Neural crest cell (in vitro differentiated cells): ENCODE measurements around the gene BTBD9. TPM values are rescaled to one million over a fixed set of nuclear protein-coding genes. Genes with fewer than 3 reads are reported as not detected.

Experiments used
- DNase-seq: peaks from one replicate; pipeline ENCODE4 v3.0.0; 2021; ENCODE audit warnings: low read depth, mixed read lengths, low spot score
- H3K27ac Mint-ChIP-seq: one replicate; pipeline ENCODE4 v1.8.0; 2021; ENCODE audit warnings: mild to moderate bottlenecking, mixed read lengths; ENCODE audit not compliant: unreplicated experiment
- H3K27me3 Mint-ChIP-seq: 2 replicates; pipeline ENCODE4 v1.8.0; 2021; ENCODE audit warnings: low read depth, mild to moderate bottlenecking, mixed read lengths
- H3K36me3 Mint-ChIP-seq: 2 replicates; pipeline ENCODE4 v1.8.0; 2021; ENCODE audit warnings: low read depth, mild to moderate bottlenecking, mixed read lengths
- H3K4me1 Mint-ChIP-seq: 2 replicates; pipeline ENCODE4 v1.8.0; 2021; ENCODE audit warnings: mixed read lengths
- H3K4me3 Mint-ChIP-seq: one replicate; pipeline ENCODE4 v1.8.0; 2021; ENCODE audit warnings: mild to moderate bottlenecking, mixed read lengths
- H3K9me3 Mint-ChIP-seq: 2 replicates; pipeline ENCODE4 v1.8.0; 2021; ENCODE audit warnings: mixed read lengths
- total RNA-seq: library from RNA; stranded (reverse); gene quantifications from 2 replicates; pipeline ENCODE4 v1.2.1, GENCODE V29; 2021
- TF ChIP-seq, protein P1 (sequence below): fragments of 200-600 bp; sonication (generic); conservative IDR thresholded peaks from 2 replicates; pipeline ENCODE4 v1.5.0; 2021; ENCODE audit warnings: antibody characterized with exemption, mild to moderate bottlenecking

BTBD9 gene
- total RNA-seq, 1 donor from 2014 or later: 18.0 TPM

GRCh38 chr6:38220069-38220723 lies 419.5 kb downstream of the BTBD9 start:
- no peaks in the 10 kb centered on the region for H3K9me3 Mint-ChIP-seq
- H3K4me1 Mint-ChIP-seq: peaks cover 25% of the 10 kb centered on the region
- H3K27me3 Mint-ChIP-seq: no peaks in the 10 kb centered on the region
- DNase-seq: no peak
- TF ChIP-seq, protein P1, sequence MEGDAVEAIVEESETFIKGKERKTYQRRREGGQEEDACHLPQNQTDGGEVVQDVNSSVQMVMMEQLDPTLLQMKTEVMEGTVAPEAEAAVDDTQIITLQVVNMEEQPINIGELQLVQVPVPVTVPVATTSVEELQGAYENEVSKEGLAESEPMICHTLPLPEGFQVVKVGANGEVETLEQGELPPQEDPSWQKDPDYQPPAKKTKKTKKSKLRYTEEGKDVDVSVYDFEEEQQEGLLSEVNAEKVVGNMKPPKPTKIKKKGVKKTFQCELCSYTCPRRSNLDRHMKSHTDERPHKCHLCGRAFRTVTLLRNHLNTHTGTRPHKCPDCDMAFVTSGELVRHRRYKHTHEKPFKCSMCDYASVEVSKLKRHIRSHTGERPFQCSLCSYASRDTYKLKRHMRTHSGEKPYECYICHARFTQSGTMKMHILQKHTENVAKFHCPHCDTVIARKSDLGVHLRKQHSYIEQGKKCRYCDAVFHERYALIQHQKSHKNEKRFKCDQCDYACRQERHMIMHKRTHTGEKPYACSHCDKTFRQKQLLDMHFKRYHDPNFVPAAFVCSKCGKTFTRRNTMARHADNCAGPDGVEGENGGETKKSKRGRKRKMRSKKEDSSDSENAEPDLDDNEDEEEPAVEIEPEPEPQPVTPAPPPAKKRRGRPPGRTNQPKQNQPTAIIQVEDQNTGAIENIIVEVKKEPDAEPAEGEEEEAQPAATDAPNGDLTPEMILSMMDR: no peak
- H3K27ac Mint-ChIP-seq: no peak overlapping the region
- no peaks in the 10 kb centered on the region for H3K36me3 Mint-ChIP-seq
- H3K4me3 Mint-ChIP-seq: no peak overlapping the region

DNA sequence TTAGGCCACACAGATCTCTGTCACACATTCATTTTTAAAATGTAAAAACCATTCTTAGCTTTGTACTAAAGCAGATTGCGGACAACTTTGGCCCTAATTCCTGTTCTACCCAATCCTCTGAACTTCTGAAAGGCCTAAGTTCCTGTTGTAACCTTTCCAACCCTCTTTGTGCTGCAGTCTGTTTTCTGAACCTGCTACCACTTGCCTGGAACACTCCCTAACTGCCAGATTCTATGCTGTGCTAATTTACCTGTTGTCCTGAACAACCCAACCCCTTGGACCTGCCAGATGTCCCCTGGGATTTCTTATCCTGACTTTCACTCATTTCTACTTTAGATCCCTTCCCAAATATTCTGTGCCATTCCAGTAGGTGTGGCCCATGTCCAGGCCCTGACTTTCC lies 421.5 kb downstream of the BTBD9 start:
- Mint-ChIP-seq H3K27me3 (no peaks in the 10 kb centered on the region), H3K36me3 (no peaks in the 10 kb centered on the region), H3K27ac (no peak overlapping the region), H3K4me3 (no peak overlapping the region), H3K9me3 (no peaks in the 10 kb centered on the region), H3K4me1 (peaks cover 43% of the 10 kb centered on the region)
- DNase-seq: no peak
- TF ChIP-seq, protein P1: no peak

- Mint-ChIP-seq H3K36me3 (no peaks in the 10 kb centered on the region), H3K27ac (no peak overlapping the region), H3K27me3 (no peaks in the 10 kb centered on the region), H3K4me1 (peaks cover 60% of the 10 kb centered on the region), H3K4me3 (no peak overlapping the region), H3K9me3 (no peaks in the 10 kb centered on the region)
- no peak for DNase-seq
- TF ChIP-seq, protein P1: no peak
These were observed 423.3 kb downstream of the BTBD9 start for GRCh38 chr6:38216451-38216850.

DNA sequence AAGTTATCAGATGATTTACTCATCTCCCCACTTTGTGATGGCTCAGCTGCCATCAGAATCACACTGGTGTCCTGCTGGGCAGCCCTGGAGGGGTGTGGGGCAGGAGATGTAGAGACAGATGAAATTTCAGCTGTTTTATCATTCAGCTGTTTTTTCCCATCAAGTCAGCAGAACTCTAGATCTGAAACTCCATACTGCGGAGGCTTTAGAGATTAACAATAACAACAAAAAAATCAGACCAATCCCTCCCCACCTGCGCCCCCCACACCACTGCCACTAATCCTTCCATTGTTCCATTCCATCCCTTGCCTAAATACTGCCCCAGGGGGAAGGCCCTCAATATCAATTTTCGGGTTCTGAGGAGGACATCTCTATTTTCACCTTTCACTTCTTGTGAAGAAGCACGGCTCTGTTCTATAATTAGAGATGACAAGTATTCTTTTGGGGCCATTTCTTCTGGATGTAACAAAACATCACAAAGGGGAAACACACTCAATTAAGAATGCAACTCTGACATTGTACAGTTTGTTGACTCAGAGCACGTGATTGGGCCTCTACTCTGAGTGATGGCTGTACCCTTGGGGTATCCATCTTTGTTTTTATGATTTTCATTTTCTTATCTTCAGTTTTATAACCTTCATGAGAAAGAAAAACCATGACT lies 423.9 kb downstream of the BTBD9 start:
- TF ChIP-seq, protein P1: no peak
- no peak overlapping the region for H3K4me3 Mint-ChIP-seq
- no peaks in the 10 kb centered on the region for H3K9me3 Mint-ChIP-seq
- H3K4me1 Mint-ChIP-seq: peaks cover 54% of the 10 kb centered on the region
- H3K27ac Mint-ChIP-seq: no peak overlapping the region
- no peaks in the 10 kb centered on the region for H3K36me3 Mint-ChIP-seq
- H3K27me3 Mint-ChIP-seq: no peaks in the 10 kb centered on the region
- DNase-seq: no peak

GRCh38 chr6:38215225-38215624 lies 424.5 kb downstream of the BTBD9 start:
- H3K27ac Mint-ChIP-seq: no peak overlapping the region

More at GRCh38 chr6:38215225-38215624, 424.5 kb downstream of the BTBD9 start:
- Mint-ChIP-seq H3K4me3 (no peak overlapping the region), H3K4me1 (peaks cover 52% of the 10 kb centered on the region), H3K36me3 (no peaks in the 10 kb centered on the region), H3K9me3 (no peaks in the 10 kb centered on the region), H3K27me3 (no peaks in the 10 kb centered on the region)
- no peak for DNase-seq
- TF ChIP-seq, protein P1: no peak
